Activated CD4-positive, alpha-beta T cell treated with anti-CD3 and anti-CD28 coated beads, Interleukin-2, amount 10 ng/mL, durations not matched to agents 24 days and 14 days (primary cell): ENCODE results near the gene ZNF789. TPM values are rescaled to one million over a fixed set of nuclear protein-coding genes. Genes with fewer than 3 reads are reported as not detected.

Experiments used
- DNase-seq: peaks from one replicate; pipeline ENCODE4 v3.0.0; 2022
- H3K27ac Mint-ChIP-seq: one replicate; pipeline ENCODE4 v1.8.0; 2022; ENCODE audit warnings: mild to moderate bottlenecking, mixed read lengths
- H3K27me3 Mint-ChIP-seq: one replicate; pipeline ENCODE4 v1.8.0; 2022; ENCODE audit warnings: mixed read lengths
- H3K36me3 Mint-ChIP-seq: one replicate; pipeline ENCODE4 v1.8.0; 2022; ENCODE audit warnings: low read depth, mild to moderate bottlenecking, mixed read lengths
- H3K4me1 Mint-ChIP-seq: one replicate; pipeline ENCODE4 v1.8.0; 2021; ENCODE audit warnings: mixed read lengths
- H3K4me3 Mint-ChIP-seq: one replicate; pipeline ENCODE4 v1.8.0; 2022; ENCODE audit warnings: mild to moderate bottlenecking, moderate library complexity, mixed read lengths
- H3K9me3 Mint-ChIP-seq: one replicate; pipeline ENCODE4 v1.8.0; 2021; ENCODE audit warnings: mixed read lengths
- intact Hi-C: fragments of 100-400 bp; cut with micrococcal nuclease; formaldehyde crosslinking; loops from one replicate; pipeline ENCODE4 v1.15.1; 2023
- total RNA-seq: library from RNA; stranded (reverse); gene quantifications from 2 replicates; pipeline ENCODE4 v1.2.3, GENCODE V29; 2022

Gene ZNF789
- total RNA-seq, 1 donor from 2014 or later, result 23.6 TPM

GRCh38 chr7:99449326-99449725 lies 23.4 kb upstream of the ZNF789 start:
- peaks cover 3% of the 10 kb centered on the region for H3K4me1 Mint-ChIP-seq
- peaks cover 58% of the 10 kb centered on the region for H3K36me3 Mint-ChIP-seq
- H3K4me3 Mint-ChIP-seq, result no peak overlapping the region
- no peaks in the 10 kb centered on the region for H3K9me3 Mint-ChIP-seq
- no peak for DNase-seq
- H3K27ac Mint-ChIP-seq, result no peak overlapping the region
- intact Hi-C loops, result no loop called here
- H3K27me3 Mint-ChIP-seq, result no peaks in the 10 kb centered on the region

DNA sequence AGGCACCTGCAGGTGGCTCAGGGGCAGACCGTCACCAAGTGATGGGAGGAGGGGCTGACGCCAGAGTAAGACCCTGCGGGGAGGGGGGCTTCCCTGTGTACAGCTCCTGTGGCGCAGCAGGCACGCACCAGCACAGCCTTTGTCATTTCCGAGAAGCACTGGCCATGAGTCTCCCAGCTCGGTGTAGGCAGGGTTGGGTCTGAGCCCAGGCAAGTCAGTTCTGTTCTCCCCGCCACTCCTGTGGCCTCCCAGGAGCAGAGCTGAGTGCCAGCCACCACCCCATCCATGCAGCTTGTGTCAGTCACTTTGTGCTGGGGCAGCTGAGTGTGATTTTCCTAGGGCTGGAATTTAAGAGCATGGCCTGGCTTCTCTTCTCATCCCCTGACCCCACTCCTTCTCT lies 20.8 kb upstream of the ZNF789 start:
- Mint-ChIP-seq H3K27me3 (no peaks in the 10 kb centered on the region), H3K4me1 (peaks cover 1% of the 10 kb centered on the region), H3K9me3 (no peaks in the 10 kb centered on the region), H3K4me3 (no peak overlapping the region), H3K27ac (no peak overlapping the region), H3K36me3 (peaks cover 53% of the 10 kb centered on the region)
- intact Hi-C loops, result no loop called here
- no peak for DNase-seq

GRCh38 chr7:99452541-99452940 lies 20.1 kb upstream of the ZNF789 start:
- no peak overlapping the region for H3K4me3 Mint-ChIP-seq
- intact Hi-C loops, result no loop called here
- H3K4me1 Mint-ChIP-seq, result peaks cover 1% of the 10 kb centered on the region
- DNase-seq, result no peak
- peaks cover 53% of the 10 kb centered on the region for H3K36me3 Mint-ChIP-seq
- no peaks in the 10 kb centered on the region for H3K27me3 Mint-ChIP-seq
- H3K9me3 Mint-ChIP-seq, result no peaks in the 10 kb centered on the region
- H3K27ac Mint-ChIP-seq, result no peak overlapping the region

- no peaks in the 10 kb centered on the region for H3K27me3 Mint-ChIP-seq
- H3K9me3 Mint-ChIP-seq, result no peaks in the 10 kb centered on the region
- intact Hi-C loops, result no loop called here
- H3K27ac Mint-ChIP-seq, result no peak overlapping the region
- no peak overlapping the region for H3K4me3 Mint-ChIP-seq
- no peak for DNase-seq
- H3K36me3 Mint-ChIP-seq, result peaks cover 53% of the 10 kb centered on the region
- H3K4me1 Mint-ChIP-seq, result peaks cover 1% of the 10 kb centered on the region
Measured at GRCh38 chr7:99453105-99453504, 19.6 kb upstream of the ZNF789 start.

GRCh38 chr7:99455874-99456273 lies 16.8 kb upstream of the ZNF789 start:
- no peak for DNase-seq
- no peaks in the 10 kb centered on the region for H3K27me3 Mint-ChIP-seq
- H3K9me3 Mint-ChIP-seq, result no peaks in the 10 kb centered on the region
- H3K27ac Mint-ChIP-seq, result no peak overlapping the region
- H3K36me3 Mint-ChIP-seq, result peaks cover 60% of the 10 kb centered on the region
- no peak overlapping the region for H3K4me3 Mint-ChIP-seq
- H3K4me1 Mint-ChIP-seq, result peaks cover 10% of the 10 kb centered on the region
- intact Hi-C loops, result no loop called here

DNA sequence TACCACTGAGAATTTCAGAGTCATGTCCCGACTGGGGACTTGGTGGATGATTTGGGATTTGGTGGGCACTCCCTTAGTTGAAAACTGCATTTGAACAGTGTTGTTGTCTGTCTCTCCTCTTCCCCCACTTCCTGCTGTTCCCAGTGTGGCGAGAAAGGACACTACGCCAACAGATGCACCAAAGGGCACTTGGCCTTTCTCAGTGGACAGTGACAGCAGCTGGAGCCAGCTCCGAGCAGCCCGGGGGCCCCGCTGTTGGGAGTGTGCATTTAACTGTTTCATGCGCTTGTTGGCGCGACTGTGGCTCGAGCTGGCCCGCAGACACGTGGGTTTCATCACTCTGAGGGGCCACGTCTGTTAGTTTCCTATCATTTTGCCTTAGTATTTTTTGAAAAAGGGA lies 16.4 kb upstream of the ZNF789 start:
- Mint-ChIP-seq H3K36me3 (peaks cover 56% of the 10 kb centered on the region), H3K4me1 (peaks cover 12% of the 10 kb centered on the region), H3K4me3 (no peak overlapping the region), H3K27ac (no peak overlapping the region), H3K27me3 (no peaks in the 10 kb centered on the region), H3K9me3 (no peaks in the 10 kb centered on the region)
- intact Hi-C loops, result no loop called here
- DNase-seq, result no peak

GRCh38 chr7:99457050-99457649 lies 15.5 kb upstream of the ZNF789 start:
- intact Hi-C loops, result no loop called here
- Mint-ChIP-seq H3K27ac (no peak overlapping the region), H3K36me3 (peaks cover 55% of the 10 kb centered on the region), H3K4me1 (peaks cover 13% of the 10 kb centered on the region), H3K9me3 (no peaks in the 10 kb centered on the region), H3K27me3 (no peaks in the 10 kb centered on the region), H3K4me3 (no peak overlapping the region)
- no peak for DNase-seq

DNA sequence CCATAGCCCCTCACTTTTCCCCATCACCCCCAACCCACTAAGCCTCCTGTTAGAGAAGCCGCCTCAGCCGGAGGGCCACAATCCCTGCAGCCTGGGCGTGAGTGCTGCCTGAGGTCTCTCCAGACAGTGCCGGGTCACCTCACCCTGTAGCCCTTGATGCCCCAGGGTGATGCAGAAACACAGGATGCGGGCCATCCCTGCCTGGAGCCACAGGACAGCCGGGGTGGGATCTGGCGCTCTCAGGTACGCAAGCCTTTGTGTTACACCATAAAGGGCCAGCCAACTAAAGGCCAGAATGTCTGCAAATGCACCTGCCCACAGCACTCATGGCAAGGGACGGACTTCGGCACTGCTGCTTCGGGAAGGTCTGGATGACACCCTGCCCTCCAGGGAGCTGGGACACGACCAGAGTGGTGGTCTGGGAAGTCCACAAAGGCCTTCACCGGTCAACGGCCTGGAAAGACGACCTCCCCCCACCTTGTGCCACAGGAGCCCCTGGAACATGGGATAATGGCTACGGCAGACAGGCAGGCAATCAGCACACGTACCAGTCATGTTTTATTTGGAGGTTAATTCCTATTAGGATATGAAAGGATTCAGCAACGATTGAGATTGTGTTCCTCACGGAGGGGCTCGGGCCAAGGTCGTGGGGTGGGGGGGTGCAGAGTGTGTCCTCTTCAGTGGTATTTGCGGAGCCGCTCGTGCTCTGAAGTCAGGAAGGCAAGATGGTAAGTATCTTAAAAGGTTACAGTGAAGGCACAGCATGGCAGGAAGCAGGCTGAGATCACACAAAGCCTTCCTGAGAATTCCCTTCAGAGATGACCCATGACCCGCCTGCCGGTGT lies 14.8 kb upstream of the ZNF789 start:
- Mint-ChIP-seq H3K9me3 (no peaks in the 10 kb centered on the region), H3K4me3 (no peak overlapping the region), H3K27me3 (no peaks in the 10 kb centered on the region), H3K4me1 (peaks cover 15% of the 10 kb centered on the region), H3K27ac (no peak overlapping the region), H3K36me3 (peaks cover 54% of the 10 kb centered on the region)
- intact Hi-C loops, result no loop called here
- DNase-seq, result no peak

- DNase-seq, result peak; percentile 76
- no peaks in the 10 kb centered on the region for H3K27me3 Mint-ChIP-seq
- peaks cover 53% of the 10 kb centered on the region for H3K36me3 Mint-ChIP-seq
- H3K27ac Mint-ChIP-seq, result peak overlapping the region; percentile 8
- peaks cover 20% of the 10 kb centered on the region for H3K4me1 Mint-ChIP-seq
- H3K4me3 Mint-ChIP-seq, result no peak overlapping the region
- intact Hi-C loops, result no loop called here
- H3K9me3 Mint-ChIP-seq, result no peaks in the 10 kb centered on the region
Measured at GRCh38 chr7:99459087-99459486, 13.6 kb upstream of the ZNF789 start.

GRCh38 chr7:99460651-99461050 lies 12.0 kb upstream of the ZNF789 start:
- peaks cover 53% of the 10 kb centered on the region for H3K36me3 Mint-ChIP-seq
- no peaks in the 10 kb centered on the region for H3K9me3 Mint-ChIP-seq
- peaks cover 29% of the 10 kb centered on the region for H3K4me1 Mint-ChIP-seq
- intact Hi-C loops, result no loop called here
- H3K27ac Mint-ChIP-seq, result peak overlapping the region; percentile 27
- H3K27me3 Mint-ChIP-seq, result no peaks in the 10 kb centered on the region
- no peak for DNase-seq
- no peak overlapping the region for H3K4me3 Mint-ChIP-seq

DNA sequence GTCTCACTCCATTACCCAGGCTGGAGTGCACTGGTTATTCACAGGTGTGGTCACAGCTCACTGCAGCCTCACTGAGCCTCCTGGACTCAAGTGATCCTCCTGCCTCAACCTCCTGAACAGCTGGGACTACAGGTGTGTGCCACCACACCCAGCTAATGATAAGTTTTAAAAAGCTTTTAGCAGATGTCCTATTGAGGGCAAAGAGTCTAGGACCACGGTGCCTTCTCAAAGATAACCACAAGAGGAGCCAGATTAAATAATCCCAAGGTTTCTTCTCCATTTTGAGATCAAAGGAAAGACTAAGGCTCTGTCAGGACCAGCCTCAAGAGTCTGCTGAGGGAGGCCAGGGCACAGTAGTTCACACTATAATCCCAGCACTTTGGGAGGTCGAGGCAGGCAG lies 11.5 kb upstream of the ZNF789 start:
- Mint-ChIP-seq H3K36me3 (peaks cover 55% of the 10 kb centered on the region), H3K4me1 (peaks cover 32% of the 10 kb centered on the region), H3K9me3 (no peaks in the 10 kb centered on the region), H3K4me3 (no peak overlapping the region), H3K27me3 (no peaks in the 10 kb centered on the region), H3K27ac (no peak overlapping the region)
- intact Hi-C loops, result no loop called here
- no peak for DNase-seq

- H3K9me3 Mint-ChIP-seq, result no peaks in the 10 kb centered on the region
- H3K36me3 Mint-ChIP-seq, result peaks cover 29% of the 10 kb centered on the region
- peak overlapping the region; percentile 82 for H3K27ac Mint-ChIP-seq
- no peak for DNase-seq
- H3K4me3 Mint-ChIP-seq, result peak overlapping the region; percentile 89
- peaks cover 1% of the 10 kb centered on the region for H3K27me3 Mint-ChIP-seq
- intact Hi-C loops, result no loop called here
- peaks cover 26% of the 10 kb centered on the region for H3K4me1 Mint-ChIP-seq
Measured at GRCh38 chr7:99465421-99465768, 7.3 kb upstream of the ZNF789 start.

GRCh38 chr7:99468336-99468918 lies 4.3 kb upstream of the ZNF789 start:
- Mint-ChIP-seq H3K4me1 (peaks cover 25% of the 10 kb centered on the region), H3K27ac (no peak overlapping the region), H3K9me3 (no peaks in the 10 kb centered on the region), H3K27me3 (peaks cover 1% of the 10 kb centered on the region), H3K4me3 (no peak overlapping the region), H3K36me3 (peaks cover 21% of the 10 kb centered on the region)
- no peak for DNase-seq
- intact Hi-C loops, result no loop called here

DNA sequence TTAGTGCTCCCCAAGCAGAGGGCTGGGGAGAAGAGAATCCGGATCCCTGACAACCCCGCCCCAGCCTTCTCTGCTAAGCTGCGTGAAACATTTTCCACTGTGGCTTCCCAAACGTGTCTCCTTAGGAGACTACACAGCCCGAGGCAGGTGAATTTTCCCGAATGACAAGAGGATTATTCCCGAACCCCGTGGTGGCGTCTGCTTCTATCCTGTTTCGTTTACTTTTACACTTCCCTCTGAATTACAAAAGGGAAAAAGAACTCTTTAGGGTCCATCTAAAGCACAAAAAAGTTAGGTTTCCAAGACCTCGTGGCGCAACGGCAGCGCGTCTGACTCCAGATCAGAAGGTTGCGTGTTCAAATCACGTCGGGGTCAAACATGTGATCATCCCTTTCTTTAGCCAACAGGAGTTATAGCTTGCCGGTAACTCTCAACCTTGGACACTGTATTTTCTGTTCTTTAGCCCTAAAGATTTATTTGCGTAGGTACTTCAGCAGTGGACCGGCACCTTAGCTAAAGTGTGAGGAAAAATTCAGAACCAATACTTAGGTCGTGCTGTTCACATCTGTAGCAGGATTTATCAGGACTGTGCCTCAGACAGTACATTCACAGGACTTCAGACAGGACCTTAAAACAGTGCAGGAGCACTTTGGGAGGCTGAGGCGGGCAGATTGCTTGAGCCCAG lies 3.2 kb upstream of the ZNF789 start:
- H3K27ac Mint-ChIP-seq, result no peak overlapping the region
- no peak overlapping the region for H3K4me3 Mint-ChIP-seq
- peaks cover 14% of the 10 kb centered on the region for H3K36me3 Mint-ChIP-seq
- intact Hi-C loops, result loop anchor here (5.0 to 10.0 kb wide), 2 partner anchors 85 to 92 kb away; partner anchors contain the start of genes FAM200A and ZNF655
- no peak for DNase-seq
- no peaks in the 10 kb centered on the region for H3K9me3 Mint-ChIP-seq
- H3K4me1 Mint-ChIP-seq, result peaks cover 22% of the 10 kb centered on the region
- H3K27me3 Mint-ChIP-seq, result peaks cover 1% of the 10 kb centered on the region
